ENCODE data around the gene SLC9A9. TPM values are rescaled to one million over a fixed set of nuclear protein-coding genes. Genes with fewer than 3 reads are reported as not detected.

The SLC9A9 gene
- total RNA-seq, 4 donors from 2014 or later: 13.4 to 15.0 (median 14.4) TPM

DNA sequence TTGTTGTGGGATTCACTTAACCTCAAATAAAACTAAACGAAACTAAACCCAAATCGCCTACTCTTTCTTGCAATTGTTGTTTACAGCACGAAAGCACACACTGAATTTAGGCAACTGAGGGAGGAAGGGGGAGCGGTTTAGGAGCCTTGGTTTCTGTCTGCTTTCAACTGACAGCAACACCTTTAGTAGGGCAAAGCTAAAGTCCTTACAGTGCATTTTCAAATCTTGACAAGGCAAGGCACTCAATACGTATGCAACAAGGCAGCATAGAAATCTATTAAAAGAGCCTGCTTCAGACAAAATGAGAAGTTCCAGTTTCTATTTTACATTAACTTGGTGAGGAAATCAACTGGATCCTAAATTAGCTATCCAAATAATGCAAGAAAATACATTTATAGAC lies 554.1 kb downstream of the SLC9A9 start:
- intact Hi-C loops (cut with DNase I): no loop called here

DNA sequence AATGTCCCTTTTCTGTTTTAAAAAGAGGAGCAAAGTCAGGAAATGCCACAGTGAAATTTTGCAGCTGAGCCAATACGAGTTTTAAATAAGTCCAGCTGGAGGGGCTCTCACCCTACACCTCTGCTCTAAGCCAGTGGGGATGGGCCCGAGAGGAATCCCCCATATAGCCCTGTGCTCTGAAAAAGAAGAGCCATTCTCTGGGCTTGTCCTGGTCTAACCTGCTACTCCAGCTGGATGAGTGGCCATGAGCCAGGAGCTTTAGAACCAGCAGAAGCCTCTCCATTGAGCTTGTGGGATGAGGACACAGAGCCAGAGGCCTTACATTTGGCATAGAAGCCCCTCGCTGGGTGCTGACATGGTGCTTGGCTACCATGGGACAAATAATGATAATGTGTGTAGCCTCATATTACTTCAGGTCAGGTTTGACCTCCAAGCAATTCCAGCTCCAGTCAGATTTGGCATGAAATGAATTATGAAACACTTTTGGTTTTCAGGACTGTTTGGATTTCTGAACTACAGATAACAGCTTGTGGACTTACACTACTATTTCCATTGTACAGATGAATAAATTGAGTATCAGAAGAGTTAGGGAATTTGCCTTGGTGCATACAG lies 556.3 kb downstream of the SLC9A9 start:
- intact Hi-C loops (cut with DNase I): no loop called here
- no peak overlapping the region for H3K4me3 ChIP-seq
- H3K27ac ChIP-seq (replicated peaks in 1 of 4): no peak overlapping the region
- H3K9me3 ChIP-seq: no peaks in the 10 kb centered on the region
- H3K36me3 ChIP-seq: no peaks in the 10 kb centered on the region
- H3K27me3 ChIP-seq: no peaks in the 10 kb centered on the region
- DNase-seq (ENCODE audit: extremely low spot score): no peak
- no peak for TF ChIP-seq POLR2A (IDR thresholded peaks at IDR 0.05; ENCODE audit: low read depth)
- no peak for TF ChIP-seq POLR2AphosphoS5 (IDR thresholded peaks at IDR 0.05)
- TF ChIP-seq EP300 (IDR thresholded peaks at IDR 0.05): no peak
- TF ChIP-seq, protein P1, sequence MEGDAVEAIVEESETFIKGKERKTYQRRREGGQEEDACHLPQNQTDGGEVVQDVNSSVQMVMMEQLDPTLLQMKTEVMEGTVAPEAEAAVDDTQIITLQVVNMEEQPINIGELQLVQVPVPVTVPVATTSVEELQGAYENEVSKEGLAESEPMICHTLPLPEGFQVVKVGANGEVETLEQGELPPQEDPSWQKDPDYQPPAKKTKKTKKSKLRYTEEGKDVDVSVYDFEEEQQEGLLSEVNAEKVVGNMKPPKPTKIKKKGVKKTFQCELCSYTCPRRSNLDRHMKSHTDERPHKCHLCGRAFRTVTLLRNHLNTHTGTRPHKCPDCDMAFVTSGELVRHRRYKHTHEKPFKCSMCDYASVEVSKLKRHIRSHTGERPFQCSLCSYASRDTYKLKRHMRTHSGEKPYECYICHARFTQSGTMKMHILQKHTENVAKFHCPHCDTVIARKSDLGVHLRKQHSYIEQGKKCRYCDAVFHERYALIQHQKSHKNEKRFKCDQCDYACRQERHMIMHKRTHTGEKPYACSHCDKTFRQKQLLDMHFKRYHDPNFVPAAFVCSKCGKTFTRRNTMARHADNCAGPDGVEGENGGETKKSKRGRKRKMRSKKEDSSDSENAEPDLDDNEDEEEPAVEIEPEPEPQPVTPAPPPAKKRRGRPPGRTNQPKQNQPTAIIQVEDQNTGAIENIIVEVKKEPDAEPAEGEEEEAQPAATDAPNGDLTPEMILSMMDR (IDR thresholded peaks at IDR 0.05): no peak
- H3K4me1 ChIP-seq: peaks cover 0 to 5% (median 0%) of the 10 kb centered on the region in 4 donors
- WGBS: 51% methylated on average over 3 of the region's 3 CpGs

More for the DNA sequence above, 554.1 kb downstream of the SLC9A9 start:
- 96% methylated on average over 5 of the region's 5 CpGs for WGBS
- TF ChIP-seq POLR2AphosphoS5 (IDR thresholded peaks at IDR 0.05) (no peak), EP300 (IDR thresholded peaks at IDR 0.05) (no peak)
- Histone ChIP-seq H3K27me3 (no peaks in the 10 kb centered on the region), H3K4me3 (no peak overlapping the region), H3K36me3 (no peaks in the 10 kb centered on the region), H3K27ac (replicated peaks in 1 of 4) (no peak overlapping the region), H3K4me1 (peaks cover 0 to 5% (median 0%) of the 10 kb centered on the region in 4 donors), H3K9me3 (no peaks in the 10 kb centered on the region)
- no peak for DNase-seq (ENCODE audit: extremely low spot score)

DNA sequence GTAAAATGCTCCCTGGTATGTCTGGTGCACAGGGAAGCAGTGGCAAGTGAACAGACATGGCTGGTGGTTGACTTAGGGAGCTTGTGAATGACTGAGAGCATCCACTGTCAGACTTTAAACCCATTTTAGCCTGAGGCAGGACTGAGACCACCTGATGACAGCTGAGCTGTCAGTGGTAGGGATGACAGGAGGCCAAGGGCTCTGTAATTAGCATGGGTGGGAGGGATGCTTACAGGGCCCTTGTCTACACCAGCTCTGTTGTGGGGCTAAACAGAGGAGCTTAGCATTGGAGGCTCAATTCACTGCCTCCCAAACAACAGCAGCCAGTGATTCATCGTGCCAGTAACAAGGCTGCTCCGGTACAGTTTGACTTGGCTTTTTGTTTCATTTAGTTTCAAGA lies 559.3 kb downstream of the SLC9A9 start:
- Histone ChIP-seq H3K4me1 (peaks cover 0 to 5% (median 0%) of the 10 kb centered on the region in 4 donors), H3K36me3 (no peaks in the 10 kb centered on the region), H3K4me3 (no peak overlapping the region), H3K9me3 (no peaks in the 10 kb centered on the region), H3K27me3 (no peaks in the 10 kb centered on the region), H3K27ac (replicated peaks in 1 of 4) (no peak overlapping the region)
- intact Hi-C loops (cut with DNase I): no loop called here
- TF ChIP-seq POLR2A (IDR thresholded peaks at IDR 0.05; ENCODE audit: low read depth) (no peak), POLR2AphosphoS5 (IDR thresholded peaks at IDR 0.05) (no peak), EP300 (IDR thresholded peaks at IDR 0.05) (no peak)
- TF ChIP-seq, protein P1 (IDR thresholded peaks at IDR 0.05): no peak
- WGBS: 91% methylated on average over 2 of the region's 2 CpGs
- no peak for DNase-seq (ENCODE audit: extremely low spot score)

DNA sequence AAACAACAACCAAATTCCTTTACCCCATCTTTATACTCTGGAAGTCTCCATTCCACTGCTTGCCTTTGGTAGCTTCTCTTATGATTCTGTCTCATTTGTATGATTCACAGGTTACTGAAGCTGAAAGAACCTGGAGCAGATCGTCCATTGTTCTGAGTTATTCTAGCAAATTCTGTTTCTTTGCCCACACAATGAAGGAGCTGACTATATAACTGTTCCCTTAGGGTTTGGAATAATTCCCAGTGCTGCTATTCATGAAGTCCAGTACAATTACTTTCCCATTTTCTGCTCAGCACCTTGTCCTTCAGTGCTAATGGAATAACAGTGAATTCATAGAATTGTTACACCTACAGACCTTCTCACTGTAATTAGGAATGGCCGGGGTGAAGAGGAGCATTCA lies 560.9 kb downstream of the SLC9A9 start:
- H3K4me3 ChIP-seq: no peak overlapping the region
- 57% methylated on average over 2 of the region's 2 CpGs for WGBS
- no peak for TF ChIP-seq POLR2A (IDR thresholded peaks at IDR 0.05; ENCODE audit: low read depth)
- TF ChIP-seq EP300 (IDR thresholded peaks at IDR 0.05): no peak
- TF ChIP-seq POLR2AphosphoS5 (IDR thresholded peaks at IDR 0.05): no peak
- TF ChIP-seq, protein P1 (IDR thresholded peaks at IDR 0.05): no peak
- intact Hi-C loops (cut with DNase I): no loop called here
- no peak overlapping the region for H3K27ac ChIP-seq (replicated peaks in 1 of 4)
- H3K36me3 ChIP-seq: no peaks in the 10 kb centered on the region
- no peaks in the 10 kb centered on the region for H3K27me3 ChIP-seq
- peaks cover 0 to 5% (median 0%) of the 10 kb centered on the region in 4 donors for H3K4me1 ChIP-seq
- H3K9me3 ChIP-seq: no peaks in the 10 kb centered on the region
- no peak for DNase-seq (ENCODE audit: extremely low spot score)

DNA sequence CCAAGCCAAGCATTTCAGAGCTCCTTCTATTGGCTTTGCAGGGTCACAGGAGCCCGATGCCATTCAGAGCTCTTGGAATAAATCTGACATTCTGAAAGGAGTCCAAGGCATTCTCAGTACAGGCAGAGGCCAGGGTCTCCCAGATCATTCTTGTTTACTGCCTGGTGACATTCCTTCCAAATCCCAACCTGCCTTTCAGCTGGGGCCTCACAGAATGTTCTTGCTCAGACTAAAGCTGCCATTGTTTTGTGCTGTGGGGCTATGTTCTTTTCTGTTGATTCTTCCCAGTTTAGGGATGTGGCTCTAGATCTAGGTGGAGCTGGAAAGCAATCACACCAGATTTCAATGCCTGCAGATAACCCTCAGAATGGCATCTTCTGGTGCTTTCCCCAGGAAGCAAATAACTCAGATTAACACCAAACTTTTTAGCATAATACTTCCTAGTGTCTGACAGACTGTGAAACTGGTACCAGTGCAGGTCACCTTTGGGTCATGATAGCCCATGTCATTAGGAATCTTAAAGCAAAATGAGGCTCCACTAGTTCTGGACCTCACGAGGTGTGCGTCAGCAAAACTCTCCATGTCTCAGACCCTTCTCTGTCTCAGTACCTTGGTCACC lies 561.8 kb downstream of the SLC9A9 start:
- DNase-seq (ENCODE audit: extremely low spot score): no peak
- H3K27ac ChIP-seq (replicated peaks in 1 of 4): no peak overlapping the region
- intact Hi-C loops (cut with DNase I): no loop called here
- H3K4me3 ChIP-seq: no peak overlapping the region
- WGBS: 92% methylated on average over 3 of the region's 3 CpGs
- H3K27me3 ChIP-seq: no peaks in the 10 kb centered on the region
- no peaks in the 10 kb centered on the region for H3K9me3 ChIP-seq
- H3K36me3 ChIP-seq: no peaks in the 10 kb centered on the region
- no peak for TF ChIP-seq EP300 (IDR thresholded peaks at IDR 0.05)
- no peak for TF ChIP-seq POLR2AphosphoS5 (IDR thresholded peaks at IDR 0.05)
- no peak for TF ChIP-seq POLR2A (IDR thresholded peaks at IDR 0.05; ENCODE audit: low read depth)
- TF ChIP-seq, protein P1 (IDR thresholded peaks at IDR 0.05): no peak
- no peaks in the 10 kb centered on the region for H3K4me1 ChIP-seq

Data from esophagus muscularis mucosa (tissue), 4 donors.